Lower leg skin (tissue), 4 donors: ENCODE data around the gene DDR1. TPM values are rescaled to one million over a fixed set of nuclear protein-coding genes. Genes with fewer than 3 reads are reported as not detected.
"Not testable (repeated sequence)": the region's sequence is repeated elsewhere in the genome, so short reads cannot be mapped to it uniquely, and the experiment has no call there.

Experiments used
- DNase-seq, 2 donors: peaks; one replicate each; pipeline ENCODE4 v3.0.0-alpha.2; 2019; ENCODE audit warnings: low spot score in 2 of 2
- H3K4me3 ChIP-seq: fragments of 200-600 bp; sonication (generic); 2 replicates; pipeline ENCODE4 v1.5.1; 2017; ENCODE audit warnings: mild to moderate bottlenecking, low read depth; ENCODE audit not compliant: poor library complexity, severe bottlenecking
- POLR2A ChIP-seq, 2 donors: fragments of 450-650 bp; IDR thresholded peaks; one replicate each; pipeline ENCODE4 v1.6.1; 2016 to 2017; ENCODE audit warnings: antibody characterized with exemption in 2 of 2, mild to moderate bottlenecking in 1 of 2, moderate library complexity in 1 of 2
- WGBS, 2 donors: methylation state at CpG; one replicate each; pipeline ENCODE4 v1.1.5; 2018; 5-methylcytosine and 5-hydroxymethylcytosine counted together
- intact Hi-C: fragments of 100-400 bp; cut with DNase I; formaldehyde crosslinking; loops from one replicate; pipeline ENCODE4 v1.15.0; 2023; ENCODE audit warnings: low total_unique reads
- total RNA-seq, 4 donors: library from RNA; depleted of rRNA; stranded (reverse); fragments of >200 nt; gene quantifications; one replicate each; pipeline ENCODE4 v1.1.0, GENCODE V29; 2016
- TF ChIP-seq, protein P1 (sequence below), 3 donors: fragments of 450-650 bp; IDR thresholded peaks; one replicate each; pipeline ENCODE4 v1.5.1; 2016; ENCODE audit warnings: antibody characterized with exemption in 3 of 3, mild to moderate bottlenecking in 3 of 3, moderate library complexity in 2 of 3

The DDR1 gene
- total RNA-seq, 4 donors from 2014 or later, result 140 to 221 (median 194) TPM

GRCh38 chr6:30864325-30864724 lies 20.0 kb upstream of the DDR1 start:
- WGBS, 2 donors, result 83 to 93% methylated on average over 4 of the region's 4 CpGs
- H3K4me3 ChIP-seq, result no peak overlapping the region
- intact Hi-C loops, result no loop called here
- no peak for TF ChIP-seq POLR2A (IDR thresholded peaks at IDR 0.05)
- TF ChIP-seq, protein P1, sequence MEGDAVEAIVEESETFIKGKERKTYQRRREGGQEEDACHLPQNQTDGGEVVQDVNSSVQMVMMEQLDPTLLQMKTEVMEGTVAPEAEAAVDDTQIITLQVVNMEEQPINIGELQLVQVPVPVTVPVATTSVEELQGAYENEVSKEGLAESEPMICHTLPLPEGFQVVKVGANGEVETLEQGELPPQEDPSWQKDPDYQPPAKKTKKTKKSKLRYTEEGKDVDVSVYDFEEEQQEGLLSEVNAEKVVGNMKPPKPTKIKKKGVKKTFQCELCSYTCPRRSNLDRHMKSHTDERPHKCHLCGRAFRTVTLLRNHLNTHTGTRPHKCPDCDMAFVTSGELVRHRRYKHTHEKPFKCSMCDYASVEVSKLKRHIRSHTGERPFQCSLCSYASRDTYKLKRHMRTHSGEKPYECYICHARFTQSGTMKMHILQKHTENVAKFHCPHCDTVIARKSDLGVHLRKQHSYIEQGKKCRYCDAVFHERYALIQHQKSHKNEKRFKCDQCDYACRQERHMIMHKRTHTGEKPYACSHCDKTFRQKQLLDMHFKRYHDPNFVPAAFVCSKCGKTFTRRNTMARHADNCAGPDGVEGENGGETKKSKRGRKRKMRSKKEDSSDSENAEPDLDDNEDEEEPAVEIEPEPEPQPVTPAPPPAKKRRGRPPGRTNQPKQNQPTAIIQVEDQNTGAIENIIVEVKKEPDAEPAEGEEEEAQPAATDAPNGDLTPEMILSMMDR (IDR thresholded peaks at IDR 0.05), result no peak
- peak in 1 of 2 donors; percentile 12 for DNase-seq

- WGBS, 2 donors, result 30 to 50% methylated on average over 12 of the region's 12 CpGs
- intact Hi-C loops, H3K4me3 ChIP-seq: not testable (repeated sequence)
- peak in 1 of 2 donors; percentile 7 for DNase-seq
Observed at GRCh38 chr6:30869241-30869749, 15.0 kb upstream of the DDR1 start.

DNA sequence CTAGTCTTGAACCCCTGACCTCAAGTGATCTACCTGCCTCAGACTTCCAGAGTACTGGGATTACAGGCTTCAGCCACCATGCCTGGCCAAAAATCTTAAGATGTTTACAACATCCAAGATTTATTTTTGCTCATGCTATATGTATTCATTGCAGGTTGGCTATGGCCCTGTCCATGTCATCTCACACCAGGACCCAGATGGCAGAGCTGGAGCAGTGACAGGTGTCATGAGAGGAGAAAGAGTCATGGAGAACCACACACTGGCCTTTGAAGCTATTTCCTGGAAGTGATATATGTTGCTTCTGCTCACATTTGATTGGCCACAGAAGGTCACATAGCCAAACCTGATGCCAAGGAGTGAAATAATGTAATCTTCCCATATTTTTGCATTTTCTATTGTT lies 13.8 kb upstream of the DDR1 start:
- H3K4me3 ChIP-seq, result no peak overlapping the region
- TF ChIP-seq, protein P1 (IDR thresholded peaks at IDR 0.05), result no peak
- TF ChIP-seq POLR2A (IDR thresholded peaks at IDR 0.05), result no peak
- no peak for DNase-seq
- intact Hi-C loops, result loop anchor here (10.0 kb wide), 1 partner anchor 126 kb away; the partner anchor contains the start of genes FLOT1 and IER3

DNA sequence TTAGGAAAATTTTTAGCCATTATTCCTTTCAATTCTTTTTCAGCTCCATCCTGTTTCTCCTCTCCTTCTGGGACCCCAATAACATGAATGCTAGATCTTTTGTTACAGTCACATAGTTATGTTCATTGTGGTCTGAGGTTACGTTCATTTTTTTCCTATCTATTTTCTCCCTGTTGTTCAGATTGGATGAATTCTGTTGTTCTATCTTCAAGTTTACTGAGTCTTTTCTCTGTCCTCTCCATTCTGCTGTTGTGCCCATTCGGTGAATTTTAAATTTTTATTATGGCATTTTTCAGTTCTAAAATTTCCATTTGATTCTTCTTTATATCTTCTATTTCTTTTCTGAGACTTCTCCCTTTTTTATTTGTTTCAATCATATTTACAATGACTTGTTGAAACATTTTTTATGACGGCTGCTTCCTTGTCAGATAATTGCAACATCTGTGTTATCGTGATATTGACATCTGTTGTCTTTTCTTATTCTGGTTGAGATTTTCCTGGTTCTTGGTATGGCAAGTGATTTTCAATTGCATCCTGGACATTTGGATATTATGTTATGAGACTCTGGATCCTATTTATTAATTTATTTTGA lies 12.6 kb upstream of the DDR1 start:
- intact Hi-C loops, result loop anchor here (10.0 kb wide), 1 partner anchor 127 kb away; the partner anchor contains the start of genes FLOT1 and IER3
- WGBS, 2 donors, result 82 to 84% methylated on average over 4 of the region's 4 CpGs
- no peak for TF ChIP-seq POLR2A (IDR thresholded peaks at IDR 0.05)
- TF ChIP-seq, protein P1 (IDR thresholded peaks at IDR 0.05), result no peak
- no peak overlapping the region for H3K4me3 ChIP-seq
- DNase-seq, result no peak

DNA sequence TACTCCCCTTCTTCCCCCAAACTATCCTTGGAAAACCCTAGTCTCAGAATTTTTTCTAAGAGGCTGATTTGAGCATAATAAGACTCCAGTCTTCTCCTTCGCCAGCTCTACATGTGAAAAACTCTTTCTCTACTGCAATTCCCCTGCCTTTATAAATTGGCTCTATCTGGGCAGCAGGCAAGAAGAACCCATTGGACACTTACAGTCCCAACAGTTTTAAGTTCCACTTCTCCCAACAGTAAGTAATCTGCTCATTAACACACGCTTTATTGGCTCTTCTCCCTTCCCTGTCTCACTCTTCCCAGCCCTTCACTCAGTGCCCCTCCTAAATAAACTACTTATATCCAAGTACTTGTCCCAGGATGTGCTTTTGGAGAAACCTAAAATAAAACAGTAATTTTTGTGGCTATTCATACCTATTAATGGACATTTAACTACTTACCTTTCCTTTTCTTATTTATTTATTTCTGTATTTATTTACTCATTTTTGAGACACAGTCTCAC lies 11.1 kb upstream of the DDR1 start:
- 87 to 90% methylated on average over 2 of the region's 2 CpGs for WGBS, 2 donors
- DNase-seq, result no peak
- intact Hi-C loops, result loop anchor here (10.0 kb wide), 1 partner anchor 128 kb away; the partner anchor contains the start of genes FLOT1 and IER3
- TF ChIP-seq, protein P1 (IDR thresholded peaks at IDR 0.05), result no peak
- TF ChIP-seq POLR2A (IDR thresholded peaks at IDR 0.05), result no peak
- H3K4me3 ChIP-seq, result no peak overlapping the region

GRCh38 chr6:30873795-30874194 lies 10.5 kb upstream of the DDR1 start:
- intact Hi-C loops, result loop anchor here (10.0 kb wide), 1 partner anchor 129 kb away; the partner anchor contains the start of genes FLOT1 and IER3
- not testable (repeated sequence) for DNase-seq, H3K4me3 ChIP-seq
- WGBS, 2 donors, result 93 to 100% methylated on average over 3 of the region's 3 CpGs
